Natural killer cell treated with Interleukin-12 subunit alpha and Interleukin-12 subunit beta and Interleukin-15 and Interleukin-18, amount 100 ng/mL, for 72 hours (primary cell): Measurements from ENCODE around the gene PLEK. TPM values are rescaled to one million over a fixed set of nuclear protein-coding genes. Genes with fewer than 3 reads are reported as not detected.
A peak's percentile ranks its signal among the peaks of the same experiment; 100 is the strongest.

Source experiments
- ATAC-seq, 2 donors: fragments of 150-1000 bp; cut with Tn5 transposase in 1 of 2; sonication (Bioruptor Pico), chemical (Tn5 transposase) in 1 of 2; 2 replicates each; pipeline ENCODE4 v1.10.0; 2021
- DNase-seq: peaks from one replicate; pipeline ENCODE4 v3.0.0; 2022; ENCODE audit warnings: low spot score
- H3K27ac Mint-ChIP-seq, 2 donors: 1 replicate in 1 of 2; 2 replicates in 1 of 2; pipeline ENCODE4 v1.8.0; 2022; ENCODE audit warnings: mixed read lengths in 2 of 2, mild to moderate bottlenecking in 1 of 2, moderate library complexity in 1 of 2
- H3K27me3 Mint-ChIP-seq, 2 donors: 1 replicate in 1 of 2; 2 replicates in 1 of 2; pipeline ENCODE4 v1.8.0; 2022; ENCODE audit warnings: mixed read lengths in 2 of 2
- H3K36me3 Mint-ChIP-seq: one replicate; pipeline ENCODE4 v1.8.0; 2022; ENCODE audit warnings: mixed read lengths
- H3K4me1 Mint-ChIP-seq, 2 donors: 1 replicate in 1 of 2; 2 replicates in 1 of 2; pipeline ENCODE4 v1.8.0; 2022; ENCODE audit warnings: low read depth in 2 of 2, mixed read lengths in 2 of 2, mild to moderate bottlenecking in 1 of 2
- H3K4me3 Mint-ChIP-seq: one replicate; pipeline ENCODE4 v1.8.0; 2022; ENCODE audit warnings: mixed read lengths
- H3K9me3 Mint-ChIP-seq: 2 replicates; pipeline ENCODE4 v1.8.0; 2022; ENCODE audit warnings: mixed read lengths
- total RNA-seq, 2 donors: library from RNA; stranded (reverse); gene quantifications; one replicate each; pipeline ENCODE4 v1.2.3, GENCODE V29; 2022

The PLEK gene
- total RNA-seq, 2 donors from 2014 or later: 209 to 569 TPM

GRCh38 chr2:68379184-68379708 is 14.2 kb downstream of the PLEK start:
- no peaks in the 10 kb centered on the region for H3K27me3 Mint-ChIP-seq
- peak overlapping the region; percentile 98 for H3K27ac Mint-ChIP-seq
- DNase-seq (peak; percentile 85), ATAC-seq (peak; percentile 91)
- H3K9me3 Mint-ChIP-seq: peaks cover 2% of the 10 kb centered on the region
- H3K4me3 Mint-ChIP-seq: peak overlapping the region; percentile 95
- peaks cover 57% of the 10 kb centered on the region for H3K36me3 Mint-ChIP-seq
- H3K4me1 Mint-ChIP-seq: peaks cover 82 to 92% of the 10 kb centered on the region in 2 donors

GRCh38 chr2:68383778-68384177 is 18.7 kb downstream of the PLEK start:
- ATAC-seq (no peak), DNase-seq (no peak)
- Mint-ChIP-seq H3K9me3 (peaks cover 4% of the 10 kb centered on the region), H3K4me3 (peak overlapping the region; percentile 75), H3K27me3 (no peaks in the 10 kb centered on the region), H3K4me1 (peaks cover 82 to 90% of the 10 kb centered on the region in 2 donors), H3K27ac (peak overlapping the region; percentile 98), H3K36me3 (peaks cover 72% of the 10 kb centered on the region)

- DNase-seq: no peak
- no peaks in the 10 kb centered on the region for H3K27me3 Mint-ChIP-seq
- no peak for ATAC-seq
- peak overlapping the region; percentile 98 for H3K27ac Mint-ChIP-seq
- peaks cover 4% of the 10 kb centered on the region for H3K9me3 Mint-ChIP-seq
- H3K36me3 Mint-ChIP-seq: peaks cover 78% of the 10 kb centered on the region
- H3K4me1 Mint-ChIP-seq: peaks cover 84 to 91% of the 10 kb centered on the region in 2 donors
- peak overlapping the region; percentile 75 for H3K4me3 Mint-ChIP-seq
Observed at GRCh38 chr2:68384485-68385107, 19.5 kb downstream of the PLEK start.

GRCh38 chr2:68385220-68385906 is 20.3 kb downstream of the PLEK start:
- ATAC-seq (peak; percentile 91 to 92), DNase-seq (peak; percentile 91)
- Mint-ChIP-seq H3K4me1 (peaks cover 80 to 84% of the 10 kb centered on the region in 2 donors), H3K4me3 (peak overlapping the region; percentile 75), H3K27ac (peak overlapping the region; percentile 98), H3K36me3 (peaks cover 72% of the 10 kb centered on the region), H3K27me3 (no peaks in the 10 kb centered on the region), H3K9me3 (peaks cover 4% of the 10 kb centered on the region)

- no peak for ATAC-seq
- no peaks in the 10 kb centered on the region for H3K27me3 Mint-ChIP-seq
- H3K4me1 Mint-ChIP-seq: peaks cover 76 to 81% of the 10 kb centered on the region in 2 donors
- H3K4me3 Mint-ChIP-seq: peak overlapping the region; percentile 75
- H3K27ac Mint-ChIP-seq: peak overlapping the region; percentile 98
- peaks cover 4% of the 10 kb centered on the region for H3K9me3 Mint-ChIP-seq
- H3K36me3 Mint-ChIP-seq: peaks cover 69% of the 10 kb centered on the region
- no peak for DNase-seq
Observed at GRCh38 chr2:68385907-68386287, 20.8 kb downstream of the PLEK start.

GRCh38 chr2:68386365-68386764 is 21.3 kb downstream of the PLEK start:
- H3K4me1 Mint-ChIP-seq: peaks cover 78 to 81% of the 10 kb centered on the region in 2 donors

GRCh38 chr2:68387408-68388350 is 22.6 kb downstream of the PLEK start:
- ATAC-seq (peak; percentile 54 to 76), DNase-seq (peak; percentile 80)
- peak overlapping the region; percentile 93 for H3K4me3 Mint-ChIP-seq
- peaks cover 4% of the 10 kb centered on the region for H3K9me3 Mint-ChIP-seq
- no peaks in the 10 kb centered on the region for H3K27me3 Mint-ChIP-seq
- H3K4me1 Mint-ChIP-seq: peaks cover 78 to 81% of the 10 kb centered on the region in 2 donors
- H3K36me3 Mint-ChIP-seq: peaks cover 70% of the 10 kb centered on the region
- H3K27ac Mint-ChIP-seq: peak overlapping the region; percentile 98

More at GRCh38 chr2:68386365-68386764, 21.3 kb downstream of the PLEK start:
- DNase-seq: no peak
- no peak for ATAC-seq
- H3K27me3 Mint-ChIP-seq: no peaks in the 10 kb centered on the region
- H3K27ac Mint-ChIP-seq: peak overlapping the region; percentile 98
- H3K4me3 Mint-ChIP-seq: peak overlapping the region; percentile 47
- peaks cover 70% of the 10 kb centered on the region for H3K36me3 Mint-ChIP-seq
- H3K9me3 Mint-ChIP-seq: peaks cover 4% of the 10 kb centered on the region

GRCh38 chr2:68388358-68388757 is 23.3 kb downstream of the PLEK start:
- Mint-ChIP-seq H3K36me3 (peaks cover 69% of the 10 kb centered on the region), H3K27me3 (no peaks in the 10 kb centered on the region), H3K9me3 (peaks cover 4% of the 10 kb centered on the region), H3K4me3 (peak overlapping the region; percentile 93), H3K27ac (peak overlapping the region; percentile 98), H3K4me1 (peaks cover 77 to 81% of the 10 kb centered on the region in 2 donors)
- no peak for DNase-seq
- peak in 1 of 2 donors; percentile 30 for ATAC-seq

GRCh38 chr2:68388772-68389171 is 23.7 kb downstream of the PLEK start:
- H3K27me3 Mint-ChIP-seq: no peaks in the 10 kb centered on the region
- peaks cover 75 to 78% of the 10 kb centered on the region in 2 donors for H3K4me1 Mint-ChIP-seq
- peaks cover 4% of the 10 kb centered on the region for H3K9me3 Mint-ChIP-seq
- peak overlapping the region; percentile 93 for H3K4me3 Mint-ChIP-seq
- ATAC-seq (no peak), DNase-seq (no peak)
- H3K27ac Mint-ChIP-seq: peak overlapping the region; percentile 98
- H3K36me3 Mint-ChIP-seq: peaks cover 68% of the 10 kb centered on the region

- Mint-ChIP-seq H3K4me1 (peaks cover 65 to 74% of the 10 kb centered on the region in 2 donors), H3K27ac (peak overlapping the region; percentile 98), H3K9me3 (peaks cover 4% of the 10 kb centered on the region), H3K36me3 (peaks cover 64% of the 10 kb centered on the region), H3K4me3 (no peak overlapping the region), H3K27me3 (no peaks in the 10 kb centered on the region)
- DNase-seq (no peak), ATAC-seq (no peak)
Observed at GRCh38 chr2:68390114-68390513, 25.0 kb downstream of the PLEK start.

GRCh38 chr2:68390586-68390985 is 25.5 kb downstream of the PLEK start:
- Mint-ChIP-seq H3K9me3 (peaks cover 4% of the 10 kb centered on the region), H3K27me3 (no peaks in the 10 kb centered on the region), H3K4me1 (peaks cover 60 to 72% of the 10 kb centered on the region in 2 donors), H3K4me3 (peak overlapping the region; percentile 66), H3K36me3 (peaks cover 64% of the 10 kb centered on the region), H3K27ac (peak overlapping the region; percentile 98)
- DNase-seq (no peak), ATAC-seq (no peak)

GRCh38 chr2:68391099-68391498 is 26.0 kb downstream of the PLEK start:
- Mint-ChIP-seq H3K36me3 (peaks cover 67% of the 10 kb centered on the region), H3K27ac (peak overlapping the region; percentile 98), H3K4me3 (peak overlapping the region; percentile 66)

GRCh38 chr2:68391869-68392268 is 26.8 kb downstream of the PLEK start:
- H3K27me3 Mint-ChIP-seq: no peaks in the 10 kb centered on the region
- ATAC-seq (no peak), DNase-seq (no peak)
- H3K4me1 Mint-ChIP-seq: peaks cover 60 to 73% of the 10 kb centered on the region in 2 donors
- peak overlapping the region; percentile 98 for H3K27ac Mint-ChIP-seq
- H3K36me3 Mint-ChIP-seq: peaks cover 75% of the 10 kb centered on the region
- H3K9me3 Mint-ChIP-seq: peaks cover 4% of the 10 kb centered on the region
- peak overlapping the region; percentile 7 for H3K4me3 Mint-ChIP-seq

More at GRCh38 chr2:68391099-68391498, 26.0 kb downstream of the PLEK start:
- H3K9me3 Mint-ChIP-seq: peaks cover 4% of the 10 kb centered on the region
- no peaks in the 10 kb centered on the region for H3K27me3 Mint-ChIP-seq
- peak; percentile 41 to 55 for ATAC-seq
- DNase-seq: no peak
- peaks cover 60 to 72% of the 10 kb centered on the region in 2 donors for H3K4me1 Mint-ChIP-seq
